ENCODE results near the gene RTCA.

GRCh38 chr1:100266741-100267140, 725 bp downstream of the RTCA start:
- TF ChIP-seq POLR2A (IDR thresholded peaks at IDR 0.05) (no peak), CTCF (IDR thresholded peaks at IDR 0.05) (no peak)
